CD4-positive, alpha-beta T cell treated with Interleukin-4 for 4 hours (primary cell): ENCODE measurements around the gene WIZ.

ENCODE experiments used
- DNase-seq: peaks from one replicate; pipeline ENCODE4 v3.0.0-alpha.2; 2020

Gene WIZ

DNA sequence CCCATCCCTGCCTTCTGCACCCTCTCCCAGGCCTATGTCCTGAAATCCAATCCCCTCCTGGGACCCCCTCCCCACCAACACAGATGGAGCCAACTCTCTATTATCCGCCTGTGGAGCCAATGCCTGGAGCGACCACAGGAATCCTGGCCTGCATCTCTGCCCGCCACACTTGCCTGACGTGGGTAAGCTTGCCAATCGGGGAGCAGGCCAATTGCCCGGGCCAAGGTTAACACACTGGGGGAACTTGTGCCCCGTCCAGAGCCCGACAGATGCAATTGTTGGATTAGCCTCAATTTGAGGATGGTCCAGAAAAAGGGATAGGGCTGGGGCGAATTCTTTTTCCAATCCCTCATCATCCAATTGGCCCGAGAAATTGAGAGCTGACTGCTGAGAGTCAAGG lies 5.9 kb downstream of the WIZ start:
- no peak for DNase-seq

DNA sequence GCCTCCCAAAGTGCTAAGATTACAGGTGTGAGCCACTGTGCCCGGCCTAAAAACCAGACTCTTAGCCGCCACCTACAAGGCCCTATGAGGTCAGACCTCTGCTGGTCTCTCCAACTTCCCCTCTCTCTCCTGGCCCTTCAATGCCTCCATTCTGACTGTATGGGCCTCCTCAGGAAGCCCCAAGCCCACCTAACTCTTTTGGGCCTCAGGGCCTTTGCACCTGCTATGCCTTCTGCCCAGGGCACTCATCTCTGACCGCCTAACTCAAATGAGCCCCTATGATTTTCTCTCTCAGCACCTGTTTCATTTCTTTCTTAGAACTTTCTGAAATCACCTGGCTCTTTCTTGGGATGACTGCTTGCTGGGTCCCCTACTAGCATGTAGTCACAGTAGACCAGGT lies 6.4 kb downstream of the WIZ start:
- DNase-seq, result no peak

GRCh38 chr19:15442142-15442920 lies 7.4 kb downstream of the WIZ start:
- no peak for DNase-seq

GRCh38 chr19:15441317-15441716 lies 8.4 kb downstream of the WIZ start:
- DNase-seq, result no peak

- no peak for DNase-seq
These were observed 9.7 kb downstream of the WIZ start for GRCh38 chr19:15439821-15440641.

DNA sequence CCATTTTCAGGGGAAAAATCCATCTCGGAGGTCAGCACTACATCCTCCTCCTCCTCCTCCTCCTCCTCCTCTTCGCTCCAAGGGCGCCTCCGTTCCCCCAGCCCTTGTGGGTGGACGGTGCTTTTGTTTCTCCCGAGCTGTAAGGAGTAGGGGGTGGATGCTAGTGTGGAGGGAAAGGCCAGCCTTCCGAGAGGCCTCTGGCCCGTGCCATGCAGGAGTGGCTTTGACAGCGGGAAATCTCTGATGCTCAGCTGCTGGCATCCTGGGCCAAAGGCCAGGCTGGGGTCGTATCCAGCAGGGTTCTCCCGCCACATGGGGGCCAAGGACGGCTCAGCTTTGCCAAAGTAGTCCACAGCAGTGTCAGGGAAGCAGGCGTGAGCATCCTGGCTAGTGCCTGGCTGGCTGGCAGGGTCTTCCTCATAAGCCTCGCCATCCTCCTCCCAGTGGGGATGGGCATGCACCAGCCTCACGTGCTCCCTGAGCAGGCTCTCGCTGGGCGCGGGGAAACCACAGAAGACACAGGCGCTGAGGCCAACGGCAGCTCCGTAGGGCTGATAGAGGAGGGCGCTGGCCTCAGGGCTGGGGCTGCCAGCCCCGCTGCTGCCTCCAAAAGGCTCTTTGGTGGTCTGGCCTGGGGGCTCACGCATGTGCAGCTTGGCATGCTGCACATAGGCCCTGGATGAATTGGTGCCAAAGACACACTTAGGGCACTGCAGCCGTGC lies 10.5 kb downstream of the WIZ start:
- no peak for DNase-seq

DNA sequence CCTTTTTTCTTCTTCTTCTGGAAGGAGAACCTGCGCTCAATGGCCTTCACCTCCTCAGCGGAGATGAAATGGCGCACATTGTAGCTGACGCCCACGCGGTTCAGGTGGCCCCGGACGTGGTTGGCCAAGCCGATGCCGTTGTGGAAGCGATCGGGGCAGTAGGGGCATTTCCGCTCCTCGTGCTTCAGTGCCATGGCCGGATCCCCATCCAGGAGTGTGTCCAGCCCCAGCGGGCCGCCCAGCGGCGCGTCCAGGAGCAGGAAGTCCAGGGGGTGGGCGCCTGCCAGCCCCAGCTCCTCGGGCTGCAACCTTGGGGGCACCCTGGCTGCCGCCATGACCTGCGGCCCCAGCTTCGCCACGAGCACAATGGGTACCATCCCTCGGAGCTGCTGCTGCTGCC lies 11.2 kb downstream of the WIZ start:
- DNase-seq, result no peak

DNA sequence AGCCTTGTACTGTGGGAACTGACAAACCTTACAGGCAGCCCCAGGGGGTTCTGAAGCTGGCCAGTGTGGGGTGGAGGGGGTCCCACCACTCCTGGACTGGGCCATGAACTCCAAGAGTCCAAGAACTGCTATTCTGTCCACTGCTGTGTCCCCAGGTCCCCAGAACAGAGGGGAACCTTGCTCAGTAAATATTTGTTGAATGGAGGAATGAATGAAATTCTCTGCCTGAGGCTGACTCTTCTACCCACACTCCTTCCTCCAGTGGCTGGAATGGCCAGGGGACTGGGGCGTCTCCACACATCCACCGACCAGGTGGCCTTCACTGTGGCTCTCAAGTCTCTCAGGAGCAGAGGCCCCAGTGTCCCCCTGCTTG lies 11.6 kb downstream of the WIZ start:
- DNase-seq, result no peak

DNA sequence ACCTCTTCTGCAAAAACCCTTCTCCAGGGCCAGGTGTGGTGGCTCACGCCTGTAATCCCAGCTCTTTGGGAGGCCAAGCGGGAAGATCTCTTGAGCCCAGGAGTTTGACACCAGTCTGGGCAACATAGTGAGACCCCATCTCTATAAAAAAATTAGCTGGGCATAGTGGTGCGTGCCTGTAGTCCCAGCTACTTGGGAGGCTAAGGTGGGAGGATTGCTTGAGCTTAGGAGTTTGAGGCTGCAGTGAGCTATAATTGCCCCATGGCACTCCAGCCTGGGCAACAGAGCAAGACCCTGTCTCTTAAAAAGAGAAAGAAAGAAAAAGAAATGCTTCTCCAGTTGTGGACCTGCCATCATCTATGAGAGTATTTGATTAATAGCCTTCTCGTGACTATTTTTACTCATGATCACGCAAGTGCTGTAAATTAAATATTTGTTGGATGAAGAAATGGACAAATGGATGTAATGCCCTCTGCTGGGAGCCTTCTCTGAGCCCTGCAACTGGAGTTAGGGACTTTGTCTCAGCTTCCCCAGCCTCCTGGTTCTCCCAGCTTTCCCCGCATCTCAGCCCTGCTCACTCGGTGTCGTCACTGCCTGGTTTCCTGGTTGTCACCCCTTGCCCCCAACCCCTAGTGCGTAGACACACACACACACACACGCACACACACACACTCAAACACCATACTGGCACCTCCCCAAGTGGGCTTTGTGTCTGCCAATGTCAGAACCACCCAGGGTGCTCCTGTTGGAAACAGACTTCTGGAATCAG lies 12.2 kb downstream of the WIZ start:
- DNase-seq, result no peak

- DNase-seq, result no peak
These were observed 13.0 kb downstream of the WIZ start for GRCh38 chr19:15436826-15437110.

- no peak for DNase-seq
These were observed 13.5 kb downstream of the WIZ start for GRCh38 chr19:15436012-15436825.

GRCh38 chr19:15433519-15434069 lies 16.2 kb downstream of the WIZ start:
- no peak for DNase-seq

DNA sequence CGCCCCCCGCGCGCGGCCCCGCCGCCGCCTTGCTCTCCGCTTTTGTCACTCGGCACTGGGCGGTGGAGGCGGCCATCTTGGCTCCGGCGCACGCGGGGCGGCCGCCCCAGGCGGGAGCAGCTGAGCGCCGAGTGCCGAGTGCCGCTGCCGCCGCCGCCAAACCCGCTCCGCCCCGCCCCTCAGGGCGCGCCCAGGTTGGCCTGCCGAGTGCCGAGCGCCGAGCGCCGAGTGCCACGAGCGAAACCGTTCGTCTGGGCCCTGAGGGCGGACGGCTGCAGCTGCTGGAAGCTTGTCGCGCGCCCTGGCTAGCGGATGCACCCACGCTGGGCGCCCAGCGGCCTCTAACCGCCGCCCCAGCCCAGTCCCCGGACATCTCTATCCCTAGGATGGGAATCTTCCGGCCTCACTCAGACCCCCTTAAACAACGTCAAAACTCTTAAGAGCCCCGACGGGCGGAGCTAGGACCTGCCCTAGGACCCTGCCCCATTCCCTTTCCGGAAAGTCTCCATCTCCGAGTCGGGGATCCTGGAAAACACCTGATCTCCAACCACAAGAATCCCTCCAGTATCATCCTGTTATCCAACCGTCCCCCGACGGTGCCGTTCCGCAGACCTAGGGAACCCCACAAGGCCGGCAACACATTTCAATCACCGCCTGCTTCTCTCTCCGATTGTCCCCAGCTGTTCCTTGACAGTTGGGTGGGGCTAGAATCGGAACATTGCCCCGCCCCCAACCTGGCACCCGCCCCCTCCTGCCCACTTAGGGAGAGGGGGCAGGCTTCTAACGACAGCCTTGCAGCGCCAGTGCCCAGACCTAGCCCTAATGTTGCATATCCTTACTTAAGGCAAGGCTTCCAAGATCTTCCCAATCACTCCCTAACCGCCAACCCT lies 16.9 kb downstream of the WIZ start:
- peak; percentile 91 for DNase-seq

GRCh38 chr19:15432018-15432494 lies 17.7 kb downstream of the WIZ start:
- no peak for DNase-seq

DNA sequence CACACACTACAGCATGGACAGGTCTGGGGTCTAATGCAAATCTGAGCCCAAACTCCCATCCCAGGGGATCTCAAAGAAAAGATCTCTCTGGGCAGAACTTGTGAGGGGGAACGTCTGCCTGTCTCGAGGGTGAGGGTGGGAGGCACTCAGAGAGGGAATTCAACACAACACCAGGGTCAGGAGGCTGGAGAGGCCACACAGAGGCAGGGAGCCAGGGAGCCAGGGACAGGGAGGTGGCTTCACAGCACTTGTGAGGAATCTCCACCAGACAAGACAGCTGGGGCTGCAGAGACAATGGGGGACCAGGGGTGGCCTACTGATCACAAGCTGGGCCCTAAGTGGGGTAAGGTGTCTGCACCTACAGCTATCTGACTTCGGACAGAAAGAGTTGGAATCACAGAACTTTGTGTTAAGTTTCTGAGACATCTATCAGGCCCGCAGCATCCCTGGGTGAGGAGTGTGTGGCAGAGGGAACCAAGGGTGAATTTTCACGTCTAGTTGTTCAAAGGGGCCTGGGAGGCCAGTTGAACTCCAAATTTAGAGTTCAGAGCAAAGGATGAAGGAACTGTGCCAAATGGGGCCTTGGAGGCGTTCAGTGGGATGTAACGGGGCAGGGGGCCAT lies 18.2 kb downstream of the WIZ start:
- no peak for DNase-seq

DNA sequence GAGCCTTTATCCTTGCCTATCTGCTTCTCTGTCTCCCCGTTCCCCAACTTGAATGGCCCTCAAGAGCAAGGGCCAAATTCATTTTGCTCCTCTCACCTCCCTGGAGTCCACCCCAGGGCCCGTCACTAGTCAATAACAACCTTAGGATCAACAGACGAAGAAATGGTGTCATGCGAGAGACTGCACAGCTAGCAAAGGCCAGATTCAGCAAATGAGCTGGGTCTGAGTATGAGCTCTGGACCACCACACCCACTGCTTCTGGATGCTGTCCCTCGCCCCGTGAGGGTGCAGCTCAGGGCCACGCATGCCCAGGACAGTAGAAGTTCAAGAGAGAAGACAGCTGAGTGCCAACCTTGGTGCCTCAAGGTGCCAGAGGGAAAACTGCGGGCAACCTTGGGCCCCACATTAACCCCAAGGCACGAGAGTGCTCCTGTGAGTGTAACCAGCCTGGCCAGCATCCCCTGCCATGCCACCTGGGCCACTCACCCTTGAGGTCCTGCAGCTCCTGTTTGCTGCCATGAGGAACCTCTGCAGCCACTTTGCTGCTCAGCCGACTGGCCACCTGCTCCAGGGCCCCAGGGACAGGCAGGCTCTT lies 19.1 kb downstream of the WIZ start:
- no peak for DNase-seq

DNA sequence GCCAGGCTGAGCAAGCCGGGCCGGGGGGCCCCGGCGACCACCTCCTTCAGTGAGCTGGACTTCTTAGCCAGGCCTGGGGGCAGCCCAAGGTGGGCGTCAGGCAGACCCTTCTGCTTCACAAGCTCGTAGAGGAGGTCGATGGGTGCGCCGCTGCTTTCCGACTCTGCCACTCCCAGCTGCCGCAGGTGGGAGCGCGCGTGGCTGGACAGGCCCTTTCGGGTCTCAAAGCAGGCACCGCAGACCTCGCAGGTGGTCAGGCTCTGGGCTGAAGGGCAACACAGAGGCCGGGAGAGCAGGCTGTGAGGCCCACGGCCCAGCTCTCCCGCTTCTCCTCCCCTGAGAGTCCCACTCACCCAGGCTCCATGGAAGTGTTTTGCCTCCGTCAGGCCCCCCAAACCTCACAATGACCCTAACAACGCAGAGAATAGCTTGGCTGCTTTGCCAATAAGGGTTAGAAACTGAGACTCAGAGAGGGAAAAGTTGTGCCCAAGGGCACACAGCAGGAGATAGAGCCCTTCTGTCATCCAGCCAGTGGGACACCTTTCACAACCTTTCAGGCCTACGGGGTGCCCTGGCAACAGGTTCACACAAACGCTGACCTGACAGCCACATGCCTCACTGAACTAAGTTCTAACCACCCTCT lies 19.8 kb downstream of the WIZ start:
- DNase-seq, result no peak

DNA sequence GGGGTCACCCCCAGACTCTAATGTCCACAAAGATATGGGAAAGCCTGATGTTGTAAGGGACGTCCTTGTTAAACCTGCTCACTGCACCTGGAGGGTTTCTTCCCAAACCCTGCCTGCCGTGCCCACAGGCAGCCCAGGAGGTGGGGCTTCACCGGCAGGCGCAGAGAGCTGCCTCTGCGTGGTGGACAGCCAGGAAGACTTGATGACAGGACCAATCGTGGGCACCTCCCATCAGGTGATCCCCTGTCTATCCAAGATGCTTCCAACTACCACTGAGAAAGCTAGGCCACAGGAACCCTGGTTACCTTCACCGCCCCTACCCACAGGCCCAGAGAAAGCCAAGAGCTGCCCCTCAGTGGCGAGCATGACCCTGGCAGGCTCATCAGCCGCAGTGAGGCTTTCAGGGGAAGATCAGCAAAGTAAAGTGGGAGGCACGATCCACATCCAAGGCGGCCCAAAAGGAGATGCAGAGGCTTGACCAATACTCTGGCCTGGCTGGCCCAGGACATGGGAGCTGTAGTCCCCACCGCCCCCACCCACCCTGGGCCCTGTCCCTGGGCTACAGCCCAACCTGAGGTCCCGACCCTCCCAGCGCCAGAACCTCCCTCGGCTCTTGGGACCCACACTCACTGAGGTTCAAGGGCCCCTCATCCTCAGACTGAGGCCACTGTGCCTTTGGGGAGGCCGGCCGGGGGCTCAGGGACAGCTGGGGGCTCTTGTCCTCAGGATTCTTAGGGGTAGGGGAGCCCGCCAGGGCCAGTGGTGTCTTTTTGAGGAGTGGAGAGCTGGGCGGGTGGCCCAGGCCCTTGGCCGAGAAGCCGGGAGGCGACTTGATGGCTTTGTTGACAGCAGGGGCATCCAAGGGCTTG lies 20.6 kb downstream of the WIZ start:
- no peak for DNase-seq
